HG02610 (cell line): Measurements from ENCODE around the gene RNF222.
A peak's percentile ranks its signal among the peaks of the same experiment; 100 is the strongest.
"Not testable (repeated sequence)": the region's sequence is repeated elsewhere in the genome, so short reads cannot be mapped to it uniquely, and the experiment has no call there.

Source experiments
- ATAC-seq: cut with Tn5 transposase; IDR thresholded peaks from one replicate; pipeline ENCODE4 v1.9.1; 2021; ENCODE audit warnings: mild to moderate bottlenecking, moderate library complexity; ENCODE audit not compliant: unreplicated experiment

RNF222 gene

GRCh38 chr17:8413328-8413727, 15.7 kb upstream of the RNF222 start:
- no peak for ATAC-seq

GRCh38 chr17:8412089-8412488, 14.5 kb upstream of the RNF222 start:
- ATAC-seq: no peak

- ATAC-seq: no peak
Measured at GRCh38 chr17:8410883-8411238, 13.2 kb upstream of the RNF222 start.

GRCh38 chr17:8409966-8410882, 12.6 kb upstream of the RNF222 start:
- ATAC-seq: no peak

GRCh38 chr17:8408371-8408770, 10.7 kb upstream of the RNF222 start:
- no peak for ATAC-seq

- no peak for ATAC-seq
Measured at GRCh38 chr17:8406174-8406573, 8.5 kb upstream of the RNF222 start.

- ATAC-seq: no peak
Measured at GRCh38 chr17:8405499-8406016, 7.9 kb upstream of the RNF222 start.

- ATAC-seq: no peak
Measured at GRCh38 chr17:8402921-8403536, 5.4 kb upstream of the RNF222 start.

- no peak for ATAC-seq
Measured at GRCh38 chr17:8401107-8401506, 3.5 kb upstream of the RNF222 start.

- no peak for ATAC-seq
Measured at GRCh38 chr17:8398980-8399379, 1.4 kb upstream of the RNF222 start.

GRCh38 chr17:8394497-8394896, 3.1 kb downstream of the RNF222 start:
- ATAC-seq: not testable (repeated sequence)

GRCh38 chr17:8393470-8394231, 4.0 kb downstream of the RNF222 start:
- ATAC-seq: no peak

GRCh38 chr17:8392674-8393469, 4.8 kb downstream of the RNF222 start:
- ATAC-seq: no peak

- ATAC-seq: no peak
Measured at GRCh38 chr17:8392274-8392673, 5.4 kb downstream of the RNF222 start.

- no peak for ATAC-seq
Measured at GRCh38 chr17:8391711-8392110, 5.9 kb downstream of the RNF222 start.

GRCh38 chr17:8387914-8388651, 9.5 kb downstream of the RNF222 start:
- ATAC-seq: no peak

- no peak for ATAC-seq
Measured at GRCh38 chr17:8386841-8387240, 10.8 kb downstream of the RNF222 start.

GRCh38 chr17:8384801-8385378, 12.7 kb downstream of the RNF222 start:
- ATAC-seq: no peak

GRCh38 chr17:8383143-8383822, 14.3 kb downstream of the RNF222 start, which contains the start of gene RPL26:
Gene RPL26 (minus strand): TSS chr17:8383193. CDS start chr17:8382310, 883 bp downstream.
- peak; percentile 84 for ATAC-seq
